Calu3 (cell line): ENCODE data around the gene PODXL2. TPM values are rescaled to one million over a fixed set of nuclear protein-coding genes. Genes with fewer than 3 reads are reported as not detected.
"Not testable (repeated sequence)": the region's sequence is repeated elsewhere in the genome, so short reads cannot be mapped to it uniquely, and the experiment has no call there.

Source experiments
- BruUV-seq: library from RNA; stranded (reverse); fragments of 400-500 nt; replicated peaks from 2 replicates; lab custom pipeline; 2021; lab: Mats Ljungman, UMichigan
- CTCF ChIA-PET: fragments of 300-600 bp; sonication (Branson Sonifier 250); formaldehyde crosslinking; loops from one replicate; lab custom pipeline; 2022; ENCODE audit warnings: antibody characterized with exemption; lab: Charles Lee
- DNase-seq: peaks from one replicate; pipeline ENCODE4 v3.0.0; 2022
- H3K27ac Mint-ChIP-seq: one replicate; pipeline ENCODE4 v1.8.0; 2022; ENCODE audit warnings: mixed read lengths; ENCODE audit not compliant: unreplicated experiment
- H3K27me3 Mint-ChIP-seq: one replicate; pipeline ENCODE4 v1.8.0; 2022; ENCODE audit warnings: mixed read lengths; ENCODE audit not compliant: unreplicated experiment
- H3K36me3 Mint-ChIP-seq: one replicate; pipeline ENCODE4 v1.8.0; 2022; ENCODE audit warnings: mild to moderate bottlenecking, moderate library complexity, mixed read lengths; ENCODE audit not compliant: insufficient read depth, unreplicated experiment
- H3K4me1 Mint-ChIP-seq: one replicate; pipeline ENCODE4 v1.8.0; 2022; ENCODE audit warnings: mild to moderate bottlenecking, low read depth, mixed read lengths; ENCODE audit not compliant: unreplicated experiment
- H3K4me3 Mint-ChIP-seq: one replicate; pipeline ENCODE4 v1.8.0; 2022; ENCODE audit warnings: mild to moderate bottlenecking, low read depth, moderate library complexity, mixed read lengths; ENCODE audit not compliant: unreplicated experiment
- H3K9me3 Mint-ChIP-seq: one replicate; pipeline ENCODE4 v1.8.0; 2022; ENCODE audit warnings: low read depth, mixed read lengths; ENCODE audit not compliant: unreplicated experiment
- intact Hi-C: fragments of 100-400 bp; cut with micrococcal nuclease; formaldehyde crosslinking; loops from one replicate; pipeline ENCODE4 v1.10.0; 2022; ENCODE audit not compliant: unreplicated experiment
- total RNA-seq: library from RNA; stranded (reverse); gene quantifications from 2 replicates; pipeline ENCODE4 v1.2.3, GENCODE V29; 2022
- TF ChIP-seq, protein P1 (sequence below): fragments of 200-600 bp; IDR thresholded peaks from one replicate; pipeline ENCODE4 v1.8.0; 2022; ENCODE audit warnings: antibody characterized with exemption; ENCODE audit not compliant: unreplicated experiment

PODXL2 gene
- total RNA-seq, 1 experiment from 2014 or later: 36.1 TPM

GRCh38 chr3:127651516-127652172, 22.7 kb downstream of the PODXL2 start:
- intact Hi-C loops: loop anchor here (1.0 to 2.0 kb wide), 5 partner anchors 43 to 482 kb away; no protein-coding TSS in a partner anchor
- Mint-ChIP-seq H3K4me3 (no peak overlapping the region), H3K27ac (no peak overlapping the region), H3K36me3 (no peaks in the 10 kb centered on the region), H3K27me3 (no peaks in the 10 kb centered on the region), H3K4me1 (no peaks in the 10 kb centered on the region), H3K9me3 (no peaks in the 10 kb centered on the region)
- no TSS peak for BruUV-seq
- CTCF ChIA-PET: interaction anchor here (0.6 to 1.5 kb wide), 5 partner anchors 43 to 482 kb away, joined by 3 to 9 read pairs (median 4); no protein-coding TSS in a partner anchor
- TF ChIP-seq, protein P1, sequence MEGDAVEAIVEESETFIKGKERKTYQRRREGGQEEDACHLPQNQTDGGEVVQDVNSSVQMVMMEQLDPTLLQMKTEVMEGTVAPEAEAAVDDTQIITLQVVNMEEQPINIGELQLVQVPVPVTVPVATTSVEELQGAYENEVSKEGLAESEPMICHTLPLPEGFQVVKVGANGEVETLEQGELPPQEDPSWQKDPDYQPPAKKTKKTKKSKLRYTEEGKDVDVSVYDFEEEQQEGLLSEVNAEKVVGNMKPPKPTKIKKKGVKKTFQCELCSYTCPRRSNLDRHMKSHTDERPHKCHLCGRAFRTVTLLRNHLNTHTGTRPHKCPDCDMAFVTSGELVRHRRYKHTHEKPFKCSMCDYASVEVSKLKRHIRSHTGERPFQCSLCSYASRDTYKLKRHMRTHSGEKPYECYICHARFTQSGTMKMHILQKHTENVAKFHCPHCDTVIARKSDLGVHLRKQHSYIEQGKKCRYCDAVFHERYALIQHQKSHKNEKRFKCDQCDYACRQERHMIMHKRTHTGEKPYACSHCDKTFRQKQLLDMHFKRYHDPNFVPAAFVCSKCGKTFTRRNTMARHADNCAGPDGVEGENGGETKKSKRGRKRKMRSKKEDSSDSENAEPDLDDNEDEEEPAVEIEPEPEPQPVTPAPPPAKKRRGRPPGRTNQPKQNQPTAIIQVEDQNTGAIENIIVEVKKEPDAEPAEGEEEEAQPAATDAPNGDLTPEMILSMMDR: no peak
- no peak for DNase-seq

DNA sequence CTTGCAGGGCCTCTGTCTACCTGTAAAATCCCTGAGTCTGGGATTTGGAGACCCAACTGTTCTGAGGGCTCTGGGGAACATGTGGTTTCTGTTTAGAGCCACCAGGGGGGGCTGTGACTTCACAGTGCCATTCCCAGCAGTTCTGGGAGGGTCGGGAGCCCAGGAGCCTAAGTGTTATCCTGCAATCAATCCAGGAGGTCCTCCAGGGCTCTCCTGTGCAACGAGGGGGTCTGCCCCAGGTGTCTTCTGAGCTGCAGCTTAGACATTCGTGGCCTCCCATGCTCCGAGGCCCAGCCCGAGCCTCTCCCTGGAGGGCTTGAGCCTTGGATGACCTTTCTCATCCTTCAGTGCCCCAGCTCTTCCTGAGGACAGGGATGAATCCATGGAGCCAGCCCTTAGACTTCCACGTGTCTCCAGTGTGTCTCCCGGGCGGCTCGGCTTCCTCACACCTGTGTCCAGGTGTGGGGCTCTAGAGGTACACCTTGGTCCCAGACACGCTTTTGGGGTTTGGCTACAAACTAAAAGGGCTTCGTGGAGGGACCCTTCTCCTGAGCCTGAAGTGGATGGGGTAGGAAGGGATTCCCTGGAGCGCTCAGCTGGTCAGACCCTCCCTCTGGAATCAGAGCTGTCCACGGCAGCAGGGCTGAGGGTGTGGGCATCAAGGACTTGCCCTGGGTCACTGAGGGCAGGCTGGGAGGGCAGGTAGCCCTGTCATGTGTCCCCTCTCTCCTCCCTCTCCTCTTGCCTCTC, 23.4 kb downstream of the PODXL2 start:
- intact Hi-C loops: loop anchor here (1.0 to 2.0 kb wide), 5 partner anchors 42 to 481 kb away; no protein-coding TSS in a partner anchor
- no TSS peak for BruUV-seq
- DNase-seq: peak; percentile 78
- no peaks in the 10 kb centered on the region for H3K4me1 Mint-ChIP-seq
- H3K9me3 Mint-ChIP-seq: no peaks in the 10 kb centered on the region
- no peaks in the 10 kb centered on the region for H3K27me3 Mint-ChIP-seq
- TF ChIP-seq, protein P1: peak; percentile 97
- CTCF ChIA-PET: interaction anchor here (1.0 to 1.5 kb wide), 4 partner anchors 42 to 481 kb away, joined by 3 to 9 read pairs (median 4); no protein-coding TSS in a partner anchor
- H3K36me3 Mint-ChIP-seq: no peaks in the 10 kb centered on the region
- no peak overlapping the region for H3K27ac Mint-ChIP-seq
- no peak overlapping the region for H3K4me3 Mint-ChIP-seq

- CTCF ChIA-PET: no interaction called here
- Mint-ChIP-seq H3K9me3 (no peaks in the 10 kb centered on the region), H3K4me3 (no peak overlapping the region), H3K27me3 (no peaks in the 10 kb centered on the region), H3K36me3 (no peaks in the 10 kb centered on the region), H3K4me1 (no peaks in the 10 kb centered on the region), H3K27ac (no peak overlapping the region)
- DNase-seq: no peak
- intact Hi-C loops: no loop called here
- TF ChIP-seq, protein P1: no peak
- BruUV-seq: no TSS peak
Observed at GRCh38 chr3:127654374-127654773, 25.4 kb downstream of the PODXL2 start.

- H3K4me1 Mint-ChIP-seq, BruUV-seq, H3K27ac Mint-ChIP-seq, DNase-seq, H3K9me3 Mint-ChIP-seq, intact Hi-C loops, H3K4me3 Mint-ChIP-seq, H3K36me3 Mint-ChIP-seq, H3K27me3 Mint-ChIP-seq: not testable (repeated sequence)
- CTCF ChIA-PET: interaction anchor here (1.4 kb wide), 1 partner anchor 28 kb away, joined by 3 read pairs; no protein-coding TSS in a partner anchor
Observed at GRCh38 chr3:127654993-127655392, 26.0 kb downstream of the PODXL2 start.
